ENCODE results near the gene SEMA3B.
"Not testable (repeated sequence)": the region's sequence is repeated elsewhere in the genome, so short reads cannot be mapped to it uniquely, and the experiment has no call there.

The SEMA3B gene

DNA sequence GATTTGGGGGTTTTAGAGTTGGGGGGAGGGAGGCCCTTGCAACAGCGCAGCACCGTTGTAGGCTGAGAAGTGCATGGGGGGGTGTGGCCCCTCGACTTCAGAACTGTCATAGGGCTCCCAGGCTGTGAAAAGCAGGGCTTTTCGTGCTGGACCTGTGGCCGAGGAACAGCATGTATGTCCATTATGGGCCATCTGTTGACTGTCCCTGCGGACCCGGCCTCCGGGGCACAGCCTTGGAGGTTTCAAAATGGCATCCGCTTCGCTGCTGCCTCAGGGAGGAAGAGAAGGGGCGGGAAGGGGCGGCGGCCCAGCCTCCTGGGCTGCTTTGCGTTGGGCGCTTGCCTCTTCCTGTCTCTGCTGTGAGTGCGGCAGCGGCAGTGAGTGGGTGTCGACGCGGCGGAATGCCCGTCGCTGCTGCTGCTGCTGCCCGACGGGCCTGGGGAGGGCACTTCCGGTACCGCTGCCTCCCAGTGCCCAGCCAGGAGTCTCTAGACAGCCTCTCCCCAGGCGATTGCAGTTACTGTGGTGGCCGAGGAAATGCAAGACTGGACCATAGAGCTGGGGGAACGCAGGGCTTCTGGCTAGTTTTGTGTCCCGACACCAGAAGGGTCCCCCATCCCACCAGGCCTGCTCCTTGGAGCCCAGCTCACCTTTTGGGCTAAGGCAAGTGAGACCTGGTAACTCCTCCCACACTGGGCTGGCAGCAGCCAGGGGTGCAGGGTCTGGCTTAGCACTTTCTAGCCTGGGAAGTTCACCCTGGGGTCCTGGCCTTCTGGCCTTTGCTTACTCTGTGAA, 31.0 kb upstream of the SEMA3B start:
- peak; percentile 78 for DNase-seq (ENCODE audit: low read depth)

- DNase-seq (ENCODE audit: low read depth): no peak
These were observed 30.4 kb upstream of the SEMA3B start for GRCh38 chr3:50238549-50239026.

DNA sequence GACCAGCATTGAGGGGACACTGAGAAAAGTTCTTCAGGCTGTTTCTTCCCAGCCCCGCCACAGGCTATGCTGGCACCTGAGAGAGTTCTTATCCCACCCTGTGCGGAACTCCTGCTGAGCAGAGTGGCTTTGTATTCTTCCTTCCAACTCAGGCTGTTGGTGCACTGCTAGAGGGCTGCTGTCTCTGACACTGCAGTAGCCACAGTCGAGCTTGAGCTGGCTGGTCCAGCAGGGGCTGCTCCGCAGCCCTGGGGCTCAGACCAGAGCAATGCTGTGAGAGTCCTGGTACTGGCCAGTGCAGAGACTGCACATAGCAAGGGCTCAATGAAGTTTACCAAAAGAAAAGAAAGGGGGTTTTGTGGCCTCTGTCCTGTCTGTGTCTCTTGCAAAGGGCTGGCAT, 29.3 kb upstream of the SEMA3B start:
- DNase-seq (ENCODE audit: low read depth): no peak

DNA sequence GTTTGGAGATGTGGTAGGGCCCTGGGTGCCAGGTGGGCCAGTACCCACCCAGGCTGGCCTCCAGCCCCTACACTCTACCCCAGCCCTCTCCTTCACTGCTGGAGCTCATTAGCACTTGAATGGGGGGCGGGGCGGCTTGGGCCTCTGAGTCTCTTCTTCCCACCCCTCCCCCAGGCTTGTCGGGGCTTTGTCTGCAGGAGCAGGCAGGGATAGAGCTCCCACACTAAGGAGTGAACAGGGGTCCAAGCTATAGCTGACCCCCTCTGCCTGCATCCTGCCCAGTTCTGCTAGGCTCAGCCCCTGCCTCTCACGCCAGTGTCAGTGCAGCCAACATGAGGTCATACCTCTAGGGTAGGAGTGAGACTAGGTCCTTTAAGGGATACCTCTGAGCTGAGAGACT, 27.8 kb upstream of the SEMA3B start:
- DNase-seq (ENCODE audit: low read depth): no peak

DNA sequence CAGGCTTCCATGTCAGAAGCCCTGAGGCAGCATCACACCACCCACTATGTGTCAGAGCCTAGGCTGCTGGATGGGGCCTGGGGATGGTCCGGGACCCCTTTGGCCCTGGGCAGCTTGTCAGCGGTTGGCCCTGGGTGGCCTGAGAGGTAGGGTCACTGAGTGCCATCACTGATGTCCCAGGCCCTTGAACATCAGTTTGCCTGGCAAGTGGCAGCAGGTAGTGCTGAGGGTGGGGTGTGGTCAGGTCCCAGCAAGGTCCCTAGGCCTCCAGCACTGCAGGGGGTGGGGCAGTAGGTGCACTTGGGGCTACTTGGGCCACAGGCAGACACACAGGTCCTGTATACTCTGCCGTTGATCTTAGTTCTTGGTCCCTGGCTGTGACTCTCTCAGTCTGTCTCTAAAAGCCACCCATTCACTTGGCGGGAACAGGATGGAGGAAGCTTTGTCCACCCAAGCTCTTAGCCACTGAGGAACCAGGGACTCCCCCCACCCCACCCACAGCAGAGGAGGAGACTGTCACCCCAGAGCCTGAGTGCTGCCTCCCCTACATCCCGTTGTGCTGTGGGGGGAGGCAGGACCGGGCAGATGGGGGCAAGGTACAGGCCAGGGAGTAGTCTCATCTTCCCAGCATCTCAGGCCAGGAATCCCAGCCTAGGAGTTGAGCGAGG, 27.1 kb upstream of the SEMA3B start:
- DNase-seq (ENCODE audit: low read depth): no peak

GRCh38 chr3:50242381-50242770, 26.6 kb upstream of the SEMA3B start:
- no peak for DNase-seq (ENCODE audit: low read depth)

- DNase-seq (ENCODE audit: low read depth): peak; percentile 6
These were observed 25.9 kb upstream of the SEMA3B start for GRCh38 chr3:50242851-50243542.

GRCh38 chr3:50243543-50243895, 25.4 kb upstream of the SEMA3B start:
- no peak for DNase-seq (ENCODE audit: low read depth)

GRCh38 chr3:50244813-50245212, 24.1 kb upstream of the SEMA3B start:
- DNase-seq (ENCODE audit: low read depth): not testable (repeated sequence)

GRCh38 chr3:50245251-50245745, 23.6 kb upstream of the SEMA3B start:
- DNase-seq (ENCODE audit: low read depth): no peak

- DNase-seq (ENCODE audit: low read depth): peak; percentile 90
These were observed 23.0 kb upstream of the SEMA3B start for GRCh38 chr3:50245831-50246516.

DNA sequence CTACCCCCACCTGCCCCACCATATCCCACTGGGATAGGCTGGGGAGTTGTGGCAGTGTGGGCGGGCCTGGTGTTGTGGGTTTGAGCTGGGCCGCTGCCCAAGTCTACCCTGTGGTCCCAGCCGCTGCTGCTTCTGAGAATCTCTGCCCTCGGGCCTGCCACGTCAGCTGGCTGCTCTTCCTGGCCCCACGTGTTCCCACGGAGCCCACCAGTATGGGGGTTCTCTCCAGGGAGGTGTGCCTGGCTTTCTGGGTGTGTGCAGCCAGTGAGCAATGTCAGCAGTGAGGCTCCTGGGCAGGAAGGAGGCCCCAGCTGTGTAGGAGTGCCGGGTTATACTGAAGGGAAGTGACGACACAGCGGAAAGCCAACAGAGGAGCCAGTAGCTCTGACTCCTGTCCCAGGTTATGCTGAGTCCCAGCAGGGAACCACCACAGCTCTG, 22.4 kb upstream of the SEMA3B start:
- peak; percentile 84 for DNase-seq (ENCODE audit: low read depth)

DNA sequence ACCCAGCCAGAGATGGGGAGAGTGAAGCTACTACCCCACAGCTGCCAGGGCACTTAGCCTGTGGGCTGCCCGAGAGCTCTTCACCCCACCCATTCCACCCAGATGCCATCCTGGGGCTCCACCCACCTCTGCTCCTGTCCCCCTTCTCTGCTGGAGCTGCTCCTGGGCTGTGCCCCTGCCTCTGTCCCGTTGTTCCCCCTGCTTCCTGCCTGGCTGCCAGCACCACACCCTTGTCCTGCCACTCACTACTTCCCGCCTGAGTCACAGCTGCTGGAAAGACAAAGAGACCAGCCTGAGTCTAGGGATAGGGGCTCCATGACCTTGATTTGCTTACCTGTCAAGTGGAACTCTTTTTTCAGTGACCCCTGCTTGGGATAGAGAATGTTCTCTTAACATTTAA, 20.6 kb upstream of the SEMA3B start:
- no peak for DNase-seq (ENCODE audit: low read depth)

GRCh38 chr3:50249457-50249856, 19.5 kb upstream of the SEMA3B start:
- no peak for DNase-seq (ENCODE audit: low read depth)

GRCh38 chr3:50250514-50250913, 18.4 kb upstream of the SEMA3B start:
- no peak for DNase-seq (ENCODE audit: low read depth)

DNA sequence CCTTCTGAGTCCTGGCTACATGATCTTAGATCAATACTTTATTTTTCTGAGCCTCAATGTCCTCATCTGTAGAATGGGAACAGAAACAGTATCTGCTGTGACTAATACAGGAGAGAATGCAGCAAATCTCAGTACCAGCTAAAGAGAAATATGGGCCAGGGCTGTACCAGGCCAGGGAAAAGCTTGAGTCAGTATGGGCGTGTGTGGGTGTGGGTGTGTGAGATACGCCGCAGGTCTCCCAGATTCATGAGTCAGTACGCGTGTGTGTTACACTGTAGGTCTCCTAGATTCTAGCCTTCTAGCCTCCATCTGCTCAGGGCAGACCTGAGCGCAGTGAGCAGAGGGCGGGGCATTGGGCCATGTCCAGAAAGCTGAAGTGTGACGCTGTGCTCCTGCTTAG, 17.7 kb upstream of the SEMA3B start:
- peak; percentile 49 for DNase-seq (ENCODE audit: low read depth)

DNA sequence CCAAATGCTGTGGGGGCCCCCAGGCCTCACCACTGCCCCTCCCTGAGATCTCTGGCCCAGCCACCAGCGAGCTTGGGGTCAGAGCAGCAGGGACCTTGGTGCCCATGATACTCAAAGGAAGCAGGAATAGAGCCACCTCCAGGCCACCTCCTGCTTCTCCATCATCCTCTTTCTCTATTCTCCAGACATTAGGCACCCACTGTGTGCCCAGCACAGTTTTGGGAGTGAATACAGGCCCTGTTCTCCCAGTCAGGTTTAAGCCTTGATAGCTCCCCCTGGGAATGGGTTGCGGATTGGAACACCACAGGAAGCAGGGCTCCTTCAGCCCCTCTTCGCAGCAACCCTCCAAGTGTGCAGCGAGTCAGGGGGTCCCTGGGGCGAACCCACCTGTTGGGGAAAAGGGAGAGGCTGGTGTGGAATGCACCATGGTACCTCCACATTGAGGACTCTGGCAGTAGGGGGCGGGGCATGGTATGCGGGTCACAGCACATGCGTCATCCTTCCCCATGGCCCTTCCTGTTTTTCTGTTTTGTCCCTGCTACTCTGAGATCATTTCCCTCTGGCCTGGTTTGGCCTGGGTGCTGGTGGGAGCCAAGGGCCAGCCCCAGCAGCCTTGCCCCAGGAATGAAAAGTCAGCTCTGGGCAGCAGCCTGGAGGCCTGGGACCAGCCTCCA, 14.2 kb upstream of the SEMA3B start:
- DNase-seq (ENCODE audit: low read depth): no peak

DNA sequence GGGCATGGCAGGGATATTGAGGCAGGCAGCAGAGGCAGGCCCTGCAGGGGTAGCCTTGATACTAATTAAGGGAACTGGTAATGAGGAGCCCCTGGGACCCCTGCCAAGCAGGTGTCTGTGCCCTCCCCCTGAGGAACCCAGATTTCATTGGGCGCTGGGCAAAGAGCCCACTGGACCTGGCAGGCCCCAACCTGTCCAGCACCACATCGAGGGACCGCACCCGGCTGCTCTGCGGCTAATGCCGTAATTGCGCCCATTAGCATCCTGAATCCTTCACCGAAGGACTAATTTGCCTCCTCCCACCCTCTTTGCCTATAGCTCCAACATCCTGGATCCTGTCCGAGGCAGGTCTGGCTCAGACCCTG, 13.7 kb upstream of the SEMA3B start:
- DNase-seq (ENCODE audit: low read depth): no peak

DNA sequence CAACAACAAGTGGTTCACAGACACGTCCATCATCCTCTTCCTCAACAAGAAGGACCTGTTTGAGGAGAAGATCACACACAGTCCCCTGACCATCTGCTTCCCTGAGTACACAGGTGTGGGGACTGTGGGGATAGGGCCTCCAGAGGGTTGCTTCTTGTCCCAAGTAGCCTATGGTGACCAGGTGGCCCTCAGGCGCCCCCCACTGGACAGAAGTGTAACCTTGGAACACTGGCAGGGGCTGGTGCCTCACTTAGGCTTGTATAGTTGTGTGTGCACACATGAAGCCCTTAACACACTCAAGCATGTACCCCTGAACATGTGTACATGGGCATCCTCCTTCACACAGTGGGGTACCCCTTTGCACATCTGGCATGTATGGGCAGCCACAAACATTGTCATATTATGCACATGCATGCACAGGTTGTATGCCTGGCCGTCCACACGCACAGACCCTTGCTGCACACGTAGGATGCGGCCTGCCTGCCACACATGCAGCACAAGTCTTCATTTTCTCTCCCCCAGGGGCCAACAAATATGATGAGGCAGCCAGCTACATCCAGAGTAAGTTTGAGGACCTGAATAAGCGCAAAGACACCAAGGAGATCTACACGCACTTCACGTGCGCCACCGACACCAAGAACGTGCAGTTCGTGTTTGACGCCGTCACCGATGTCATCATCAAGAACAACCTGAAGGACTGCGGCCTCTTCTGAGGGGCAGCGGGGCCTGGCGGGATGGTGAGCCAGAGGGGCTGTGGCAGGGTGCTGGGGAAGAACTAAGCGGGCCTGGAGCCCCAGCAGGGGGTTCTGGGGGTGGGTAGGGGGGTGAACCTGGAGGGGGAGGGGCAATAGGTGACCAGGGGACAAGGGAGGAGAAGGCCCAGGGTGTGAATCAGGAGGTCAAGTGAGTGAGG, 11.7 kb upstream of the SEMA3B start:
- no peak for DNase-seq (ENCODE audit: low read depth)

- no peak for DNase-seq (ENCODE audit: low read depth)
These were observed 10.8 kb upstream of the SEMA3B start for GRCh38 chr3:50258029-50258680.

All from stimulated activated CD4-positive, alpha-beta T cell treated with anti-CD3 and anti-CD28 coated beads, Interleukin-2, amount 100 ng/mL, for 4 hours (primary cell).